Tibial nerve (tissue), 4 donors: ENCODE measurements around the gene MMP14. TPM values are rescaled to one million over a fixed set of nuclear protein-coding genes. Genes with fewer than 3 reads are reported as not detected.

ENCODE experiments used
- DNase-seq, 2 donors: peaks; one replicate each; pipeline ENCODE4 v3.0.0-alpha.2; 2019; ENCODE audit warnings: low spot score in 2 of 2
- H3K27ac ChIP-seq, 4 donors: fragments of 200-600 bp; sonication (generic) in 3 of 4; one replicate each; pipeline ENCODE4 v1.5.1; 2017 to 2019; ENCODE audit warnings: mild to moderate bottlenecking in 1 of 4
- H3K27me3 ChIP-seq, 2 donors: fragments of 200-600 bp; sonication (generic) in 1 of 2; one replicate each; pipeline versions ENCODE4 v1.5.1 to v1.6.0; 2017 to 2019
- H3K36me3 ChIP-seq, 3 donors: fragments of 200-600 bp; sonication (generic); one replicate each; pipeline ENCODE4 v1.5.1; 2018 to 2019
- H3K4me1 ChIP-seq, 4 donors: fragments of 200-600 bp; sonication (generic) in 3 of 4; one replicate each; pipeline ENCODE4 v1.5.1; 2017 to 2019
- H3K4me3 ChIP-seq, 4 donors: fragments of 200-600 bp; sonication (generic) in 3 of 4; one replicate each; pipeline ENCODE4 v1.5.1; 2017 to 2019; ENCODE audit warnings: mild to moderate bottlenecking in 1 of 4, moderate library complexity in 1 of 4
- H3K9me3 ChIP-seq, 4 donors: fragments of 200-600 bp; sonication (generic) in 3 of 4; one replicate each; pipeline ENCODE4 v1.5.1; 2017 to 2019
- CTCF ChIP-seq, 5 experiments: fragments of 200-600 bp in 3 of 5; fragments of 450-650 bp in 2 of 5; sonication (generic) in 3 of 5; IDR thresholded peaks; one replicate each; pipeline ENCODE4 v1.5.1; 2016 to 2019; ENCODE audit warnings: antibody characterized with exemption in 5 of 5, mild to moderate bottlenecking in 3 of 5, moderate library complexity in 2 of 5
- EP300 ChIP-seq, 2 donors: sonication (generic); formaldehyde crosslinking; IDR thresholded peaks; one replicate each; pipeline ENCODE4 v1.6.1; 2017; ENCODE audit warnings: antibody characterized with exemption in 2 of 2, mild to moderate bottlenecking in 1 of 2
- POLR2A ChIP-seq, 2 donors: fragments of 450-650 bp; IDR thresholded peaks; one replicate each; pipeline ENCODE4 v1.6.1; 2017; ENCODE audit warnings: antibody characterized with exemption in 2 of 2, mild to moderate bottlenecking in 2 of 2, moderate library complexity in 2 of 2
- WGBS, 2 donors: methylation state at CpG; one replicate each; pipeline ENCODE4 v1.1.5; 2018; 5-methylcytosine and 5-hydroxymethylcytosine counted together
- total RNA-seq, 4 donors: library from RNA; depleted of rRNA; stranded (reverse); fragments of >200 nt; gene quantifications; one replicate each; pipeline ENCODE4 v1.1.0, GENCODE V29; 2016

MMP14 gene
- total RNA-seq, 4 donors from 2014 or later, result 101 to 222 (median 145) TPM

GRCh38 chr14:22829661-22830442, 6.5 kb upstream of the MMP14 start, which contains the start of gene MRPL52:
MRPL52 (plus strand) TSS chr14:22829887; CDS start chr14:22829913, 26 bp downstream.
- WGBS, 2 donors, result 1 to 2% methylated on average over 31 to 37 of the region's 41 CpGs
- H3K36me3 ChIP-seq, result peaks cover 0 to 25% (median 9%) of the 10 kb centered on the region in 3 donors
- DNase-seq, result peak; percentile 80 to 85
- H3K4me3 ChIP-seq, result peak within 1 kb of the TSS; percentile 68 to 82 (median 74)
- H3K9me3 ChIP-seq, result no peaks in the 10 kb centered on the region
- peak within 1 kb of the TSS; percentile 65 to 84 (median 75) for H3K27ac ChIP-seq
- H3K27me3 ChIP-seq, result no peaks in the 10 kb centered on the region
- TF ChIP-seq EP300 (IDR thresholded peaks at IDR 0.05) (peak; percentile 71 to 75), CTCF (IDR thresholded peaks at IDR 0.05) (no peak)
- H3K4me1 ChIP-seq, result peaks cover 0 to 15% (median 7%) of the 10 kb centered on the region in 4 donors

GRCh38 chr14:22830443-22831010, 5.9 kb upstream of the MMP14 start:
- WGBS, 2 donors, result 22 to 25% methylated on average over 3 of the region's 3 CpGs

GRCh38 chr14:22835505-22835904, 880 bp upstream of the MMP14 start:
- peak overlapping the region in 3 of 4 donors; percentile 96 to 100 (median 97) for H3K27ac ChIP-seq
- no peak overlapping the region for H3K4me3 ChIP-seq
- H3K4me1 ChIP-seq, result peaks cover 0 to 34% (median 16%) of the 10 kb centered on the region in 4 donors
- no peak for DNase-seq
- H3K36me3 ChIP-seq, result peaks cover 0 to 25% (median 9%) of the 10 kb centered on the region in 3 donors
- WGBS, 2 donors, result 69 to 77% methylated on average over 3 of the region's 3 CpGs
- no peak for TF ChIP-seq POLR2A (IDR thresholded peaks at IDR 0.05)
- H3K27me3 ChIP-seq, result no peaks in the 10 kb centered on the region
- no peaks in the 10 kb centered on the region for H3K9me3 ChIP-seq

More at GRCh38 chr14:22830443-22831010, 5.9 kb upstream of the MMP14 start:
- TF ChIP-seq POLR2A (IDR thresholded peaks at IDR 0.05) (no peak), CTCF (IDR thresholded peaks at IDR 0.05) (no peak), EP300 (IDR thresholded peaks at IDR 0.05) (no peak)
- Histone ChIP-seq H3K27me3 (no peaks in the 10 kb centered on the region), H3K4me3 (peak overlapping the region; percentile 68 to 82 (median 74)), H3K4me1 (peaks cover 0 to 12% (median 7%) of the 10 kb centered on the region in 4 donors), H3K9me3 (no peaks in the 10 kb centered on the region), H3K36me3 (peaks cover 0 to 25% (median 9%) of the 10 kb centered on the region in 3 donors), H3K27ac (peak overlapping the region in 2 of 4 donors; percentile 84)
- no peak for DNase-seq

- Histone ChIP-seq H3K4me3 (peak overlapping the region; percentile 75 to 99 (median 82)), H3K27ac (peak overlapping the region; percentile 96 to 100 (median 96)), H3K9me3 (no peaks in the 10 kb centered on the region), H3K27me3 (no peaks in the 10 kb centered on the region), H3K4me1 (peaks cover 0 to 47% (median 13%) of the 10 kb centered on the region in 4 donors), H3K36me3 (peaks cover under 1 to 38% (median 16%) of the 10 kb centered on the region in 3 donors)
- TF ChIP-seq POLR2A (IDR thresholded peaks at IDR 0.05), result no peak
- peak in 1 of 2 donors; percentile 13 for TF ChIP-seq EP300 (IDR thresholded peaks at IDR 0.05)
- 0 to 5% methylated on average over 45 to 51 of the region's 57 CpGs for WGBS, 2 donors
- DNase-seq, result peak in 1 of 2 donors; percentile 41
Measured at GRCh38 chr14:22837114-22837749, 847 bp downstream of the MMP14 start.

GRCh38 chr14:22837750-22838538, 1.6 kb downstream of the MMP14 start:
- TF ChIP-seq CTCF (IDR thresholded peaks at IDR 0.05), result peak in 1 of 5 experiments; percentile 20
- peak in 1 of 2 donors; percentile 52 for TF ChIP-seq POLR2A (IDR thresholded peaks at IDR 0.05)
- TF ChIP-seq EP300 (IDR thresholded peaks at IDR 0.05), result peak in 1 of 2 donors; percentile 73
- Histone ChIP-seq H3K9me3 (no peaks in the 10 kb centered on the region), H3K4me1 (peaks cover 0 to 54% (median 13%) of the 10 kb centered on the region in 4 donors), H3K4me3 (peak overlapping the region; percentile 75 to 99 (median 82)), H3K27me3 (no peaks in the 10 kb centered on the region), H3K27ac (peak overlapping the region; percentile 96 to 100 (median 96)), H3K36me3 (peaks cover 4 to 38% (median 16%) of the 10 kb centered on the region in 3 donors)
- peak; percentile 68 to 77 for DNase-seq
- WGBS, 2 donors, result 11 to 12% methylated on average over 24 to 25 of the region's 25 CpGs
